ENCODE results near the gene SPRED2.

DNA sequence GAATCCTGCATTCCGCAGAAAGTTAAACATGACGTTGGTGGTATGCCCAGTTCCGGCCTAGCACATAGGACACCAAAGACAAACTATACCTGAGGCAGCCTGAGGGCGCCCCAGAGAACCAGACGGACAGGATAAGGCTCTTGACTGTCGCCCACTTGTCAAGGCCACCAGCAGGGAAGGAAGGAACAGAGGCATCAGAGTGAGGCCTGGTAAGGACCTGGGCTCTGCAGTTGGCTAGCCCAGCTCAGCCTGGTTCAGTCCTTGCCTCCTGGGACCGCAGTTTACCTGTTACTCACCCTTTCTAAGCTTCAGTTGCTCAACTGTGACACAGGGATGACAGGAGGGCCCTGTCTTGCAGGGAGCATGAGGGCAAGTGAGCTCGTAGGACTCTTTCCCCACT is 122.7 kb downstream of the SPRED2 start:
- TF ChIP-seq CEBPB (IDR thresholded peaks at IDR 0.05) (no peak), POLR2A (IDR thresholded peaks at IDR 0.05; ENCODE audit: low read length) (no peak), BHLHE40 (IDR thresholded peaks at IDR 0.05; ENCODE audit: low read depth, low read length) (no peak), NR3C1 (IDR thresholded peaks at IDR 0.05) (no peak), RAD21 (conservative IDR thresholded peaks at IDR 0.05 in 1 of 2, IDR thresholded peaks at IDR 0.05 in 1 of 2) (no peak), ZSCAN20 (CRISPR knock-in tag; IDR thresholded peaks at IDR 0.05) (no peak), RFX5 (IDR thresholded peaks at IDR 0.05) (no peak), JUNB (IDR thresholded peaks at IDR 0.05) (no peak), SMC3 (IDR thresholded peaks at IDR 0.05) (no peak)
- TF ChIP-seq, protein P1, sequence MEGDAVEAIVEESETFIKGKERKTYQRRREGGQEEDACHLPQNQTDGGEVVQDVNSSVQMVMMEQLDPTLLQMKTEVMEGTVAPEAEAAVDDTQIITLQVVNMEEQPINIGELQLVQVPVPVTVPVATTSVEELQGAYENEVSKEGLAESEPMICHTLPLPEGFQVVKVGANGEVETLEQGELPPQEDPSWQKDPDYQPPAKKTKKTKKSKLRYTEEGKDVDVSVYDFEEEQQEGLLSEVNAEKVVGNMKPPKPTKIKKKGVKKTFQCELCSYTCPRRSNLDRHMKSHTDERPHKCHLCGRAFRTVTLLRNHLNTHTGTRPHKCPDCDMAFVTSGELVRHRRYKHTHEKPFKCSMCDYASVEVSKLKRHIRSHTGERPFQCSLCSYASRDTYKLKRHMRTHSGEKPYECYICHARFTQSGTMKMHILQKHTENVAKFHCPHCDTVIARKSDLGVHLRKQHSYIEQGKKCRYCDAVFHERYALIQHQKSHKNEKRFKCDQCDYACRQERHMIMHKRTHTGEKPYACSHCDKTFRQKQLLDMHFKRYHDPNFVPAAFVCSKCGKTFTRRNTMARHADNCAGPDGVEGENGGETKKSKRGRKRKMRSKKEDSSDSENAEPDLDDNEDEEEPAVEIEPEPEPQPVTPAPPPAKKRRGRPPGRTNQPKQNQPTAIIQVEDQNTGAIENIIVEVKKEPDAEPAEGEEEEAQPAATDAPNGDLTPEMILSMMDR (IDR thresholded peaks at IDR 0.05), result no peak
- TF ChIP-seq, protein P2, sequence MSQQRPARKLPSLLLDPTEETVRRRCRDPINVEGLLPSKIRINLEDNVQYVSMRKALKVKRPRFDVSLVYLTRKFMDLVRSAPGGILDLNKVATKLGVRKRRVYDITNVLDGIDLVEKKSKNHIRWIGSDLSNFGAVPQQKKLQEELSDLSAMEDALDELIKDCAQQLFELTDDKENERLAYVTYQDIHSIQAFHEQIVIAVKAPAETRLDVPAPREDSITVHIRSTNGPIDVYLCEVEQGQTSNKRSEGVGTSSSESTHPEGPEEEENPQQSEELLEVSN (IDR thresholded peaks at IDR 0.05; ENCODE audit: borderline replicate concordance, low read depth), result no peak
- TF ChIP-seq, protein P3, sequence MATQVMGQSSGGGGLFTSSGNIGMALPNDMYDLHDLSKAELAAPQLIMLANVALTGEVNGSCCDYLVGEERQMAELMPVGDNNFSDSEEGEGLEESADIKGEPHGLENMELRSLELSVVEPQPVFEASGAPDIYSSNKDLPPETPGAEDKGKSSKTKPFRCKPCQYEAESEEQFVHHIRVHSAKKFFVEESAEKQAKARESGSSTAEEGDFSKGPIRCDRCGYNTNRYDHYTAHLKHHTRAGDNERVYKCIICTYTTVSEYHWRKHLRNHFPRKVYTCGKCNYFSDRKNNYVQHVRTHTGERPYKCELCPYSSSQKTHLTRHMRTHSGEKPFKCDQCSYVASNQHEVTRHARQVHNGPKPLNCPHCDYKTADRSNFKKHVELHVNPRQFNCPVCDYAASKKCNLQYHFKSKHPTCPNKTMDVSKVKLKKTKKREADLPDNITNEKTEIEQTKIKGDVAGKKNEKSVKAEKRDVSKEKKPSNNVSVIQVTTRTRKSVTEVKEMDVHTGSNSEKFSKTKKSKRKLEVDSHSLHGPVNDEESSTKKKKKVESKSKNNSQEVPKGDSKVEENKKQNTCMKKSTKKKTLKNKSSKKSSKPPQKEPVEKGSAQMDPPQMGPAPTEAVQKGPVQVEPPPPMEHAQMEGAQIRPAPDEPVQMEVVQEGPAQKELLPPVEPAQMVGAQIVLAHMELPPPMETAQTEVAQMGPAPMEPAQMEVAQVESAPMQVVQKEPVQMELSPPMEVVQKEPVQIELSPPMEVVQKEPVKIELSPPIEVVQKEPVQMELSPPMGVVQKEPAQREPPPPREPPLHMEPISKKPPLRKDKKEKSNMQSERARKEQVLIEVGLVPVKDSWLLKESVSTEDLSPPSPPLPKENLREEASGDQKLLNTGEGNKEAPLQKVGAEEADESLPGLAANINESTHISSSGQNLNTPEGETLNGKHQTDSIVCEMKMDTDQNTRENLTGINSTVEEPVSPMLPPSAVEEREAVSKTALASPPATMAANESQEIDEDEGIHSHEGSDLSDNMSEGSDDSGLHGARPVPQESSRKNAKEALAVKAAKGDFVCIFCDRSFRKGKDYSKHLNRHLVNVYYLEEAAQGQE (IDR thresholded peaks at IDR 0.05), result no peak
- TF ChIP-seq, protein P4, sequence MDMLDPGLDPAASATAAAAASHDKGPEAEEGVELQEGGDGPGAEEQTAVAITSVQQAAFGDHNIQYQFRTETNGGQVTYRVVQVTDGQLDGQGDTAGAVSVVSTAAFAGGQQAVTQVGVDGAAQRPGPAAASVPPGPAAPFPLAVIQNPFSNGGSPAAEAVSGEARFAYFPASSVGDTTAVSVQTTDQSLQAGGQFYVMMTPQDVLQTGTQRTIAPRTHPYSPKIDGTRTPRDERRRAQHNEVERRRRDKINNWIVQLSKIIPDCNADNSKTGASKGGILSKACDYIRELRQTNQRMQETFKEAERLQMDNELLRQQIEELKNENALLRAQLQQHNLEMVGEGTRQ (IDR thresholded peaks at IDR 0.05), result no peak
